Measurements from ENCODE around the gene IKZF4.

GRCh38 chr12:56061982-56062381 is 41.1 kb downstream of the IKZF4 start:
- no peak for TF ChIP-seq CTCF (IDR thresholded peaks at IDR 0.05)
- TF ChIP-seq ZFX (IDR thresholded peaks at IDR 0.05; ENCODE audit: borderline replicate concordance), result no peak
